HG02642 (cell line): ENCODE measurements around the gene EIF3I.

Experiments
- ATAC-seq: cut with Tn5 transposase; IDR thresholded peaks from one replicate; pipeline ENCODE4 v1.9.1; 2021; ENCODE audit warnings: mild to moderate bottlenecking; ENCODE audit not compliant: unreplicated experiment, poor library complexity

The EIF3I gene

DNA sequence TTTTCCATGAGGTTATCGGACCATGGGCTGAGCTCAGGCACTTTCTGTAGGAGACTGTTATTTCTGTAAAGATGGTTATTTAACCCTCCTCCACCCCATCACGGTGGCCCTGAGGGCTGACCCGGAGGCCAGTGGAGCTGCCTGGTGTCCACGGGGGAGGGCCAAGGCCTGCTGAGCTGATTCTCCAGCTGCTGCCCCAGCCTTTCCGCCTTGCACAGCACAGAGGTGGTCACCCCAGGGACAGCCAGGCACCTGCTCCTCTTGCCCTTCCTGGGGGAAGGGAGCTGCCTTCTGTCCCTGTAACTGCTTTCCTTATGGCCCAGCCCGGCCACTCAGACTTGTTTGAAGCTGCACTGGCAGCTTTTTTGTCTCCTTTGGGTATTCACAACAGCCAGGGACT, 24.4 kb upstream of the EIF3I start:
- no peak for ATAC-seq

DNA sequence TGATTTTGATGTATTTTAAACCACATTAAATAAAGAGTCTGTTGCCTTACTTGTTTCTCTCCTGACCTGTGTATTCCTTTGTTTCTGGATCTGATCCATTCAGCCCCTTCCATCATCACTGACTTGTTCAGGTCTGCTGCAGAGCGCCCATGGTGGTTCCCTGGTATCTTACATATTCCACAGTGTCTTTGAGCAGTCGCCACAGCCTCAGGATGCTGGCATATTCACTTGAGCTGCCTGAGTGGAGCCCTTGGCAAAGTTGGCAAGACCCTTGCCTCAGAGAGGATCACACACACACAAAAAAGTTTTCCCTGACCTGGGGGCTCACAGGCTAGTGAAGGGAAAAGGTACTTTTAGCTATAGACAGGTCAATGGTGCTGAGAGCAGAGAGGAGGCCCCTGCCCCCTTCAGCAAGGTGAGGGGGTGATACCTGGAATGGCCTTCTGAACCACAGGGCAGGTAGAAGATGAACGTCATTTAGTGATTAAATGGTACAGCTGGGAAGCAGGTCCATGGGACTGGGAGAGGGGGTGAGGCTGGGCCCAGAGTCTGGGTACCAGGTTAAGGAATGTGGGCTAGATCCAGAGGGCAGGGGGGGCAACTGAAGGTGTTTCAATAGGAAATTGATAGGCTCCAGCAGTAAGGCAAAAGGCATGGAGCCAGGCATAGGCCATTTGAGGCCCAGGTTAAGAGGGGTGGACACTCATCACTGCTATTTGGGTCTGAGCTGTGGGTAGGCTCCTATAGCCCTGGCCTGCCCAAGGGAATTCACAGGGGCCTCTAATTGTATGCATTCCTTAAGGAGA, 23.8 kb upstream of the EIF3I start:
- ATAC-seq, result no peak

DNA sequence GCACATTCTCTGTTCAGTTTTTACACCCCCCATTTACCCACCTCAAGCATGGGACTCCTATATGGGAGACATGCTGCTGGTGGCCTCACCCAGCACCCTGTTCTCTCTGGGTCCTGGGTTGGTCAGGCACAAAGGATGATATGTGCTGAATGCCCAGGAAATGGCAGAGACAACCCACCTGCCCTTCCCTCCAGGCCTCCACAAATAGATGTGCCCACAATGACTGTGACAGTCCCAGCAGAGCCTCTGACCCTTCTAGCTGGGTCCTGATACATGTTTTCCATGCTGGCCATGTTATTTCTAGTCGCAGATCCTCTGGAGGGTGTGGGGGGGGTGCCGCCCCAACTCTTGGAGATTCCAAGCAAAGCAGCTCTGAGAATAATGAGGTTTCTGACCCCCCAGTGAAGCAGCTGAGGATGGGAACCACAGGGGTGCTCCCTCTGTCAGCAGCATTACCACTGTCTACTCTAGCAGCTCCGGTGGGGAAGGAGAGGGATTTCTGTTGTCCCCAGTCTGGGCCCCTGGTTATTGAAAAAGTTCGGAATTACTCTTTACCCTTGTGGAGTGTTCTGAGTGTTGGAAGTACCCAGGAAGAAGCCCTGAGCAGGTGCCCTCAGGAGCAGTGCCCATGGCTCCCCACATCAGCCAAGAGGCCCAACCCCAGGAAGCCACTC, 23.0 kb upstream of the EIF3I start:
- ATAC-seq, result no peak

DNA sequence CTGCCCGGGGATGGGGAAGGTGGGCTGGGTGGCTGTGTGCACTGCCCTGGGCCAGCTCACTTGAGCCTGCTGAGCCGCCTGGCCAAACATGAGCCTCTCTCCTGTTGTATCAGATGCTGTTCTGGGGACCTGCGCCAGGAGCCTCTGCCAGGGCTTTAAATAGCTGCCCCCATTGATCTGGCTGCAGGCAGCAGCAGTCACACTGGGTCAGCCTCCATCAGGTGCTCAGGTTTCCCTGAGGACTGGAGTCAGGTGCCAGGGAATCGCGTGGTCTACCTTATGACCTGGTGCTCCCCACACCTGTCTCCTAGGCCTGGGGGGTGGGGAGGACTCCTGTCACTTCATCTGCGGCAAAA, 22.5 kb upstream of the EIF3I start:
- no peak for ATAC-seq

DNA sequence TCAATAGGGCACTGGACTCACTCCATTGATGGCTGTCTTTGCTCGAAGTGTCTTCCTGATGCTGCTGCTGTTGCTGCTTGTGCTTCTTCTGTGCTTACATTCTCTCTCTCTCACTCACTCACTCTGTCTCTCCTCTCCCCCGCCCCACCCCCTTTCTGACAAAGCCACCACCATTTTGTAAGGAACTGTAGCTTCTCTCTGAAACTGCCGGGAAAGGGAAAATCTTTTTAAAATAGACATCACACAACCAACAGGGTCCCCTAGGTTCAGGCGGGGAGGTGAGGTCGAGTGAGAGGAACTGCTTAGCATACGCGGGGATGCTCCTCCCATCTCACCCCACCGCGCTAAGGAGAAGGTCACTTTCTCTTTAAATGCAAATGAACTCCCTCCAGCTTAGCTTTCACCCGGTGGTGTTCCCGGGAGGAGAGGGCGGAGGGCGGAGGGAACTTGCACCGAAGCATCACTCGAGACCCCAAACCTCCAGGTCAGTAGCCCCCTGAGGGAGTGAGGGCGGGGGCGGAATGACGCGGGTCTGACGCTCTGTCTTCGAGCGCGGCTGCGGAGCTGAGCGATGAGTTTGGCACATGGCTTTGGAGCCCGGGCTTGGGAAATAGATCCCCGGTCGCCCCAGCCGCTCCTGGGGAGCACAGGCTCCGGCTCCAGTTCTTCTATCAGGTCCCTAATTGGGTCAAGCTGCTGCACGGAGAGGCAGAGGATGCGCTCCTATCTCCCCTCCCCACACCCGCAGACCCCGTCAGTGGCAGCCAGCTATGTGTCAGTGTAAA, 21.8 kb upstream of the EIF3I start, which contains the start of gene CCDC28B:
Gene CCDC28B, plus strand, starts transcription at position 370 of the 785 bp plus-strand sequence. CDS start 1,341 bp downstream, outside the sequence.
- peak; percentile 22 for ATAC-seq

DNA sequence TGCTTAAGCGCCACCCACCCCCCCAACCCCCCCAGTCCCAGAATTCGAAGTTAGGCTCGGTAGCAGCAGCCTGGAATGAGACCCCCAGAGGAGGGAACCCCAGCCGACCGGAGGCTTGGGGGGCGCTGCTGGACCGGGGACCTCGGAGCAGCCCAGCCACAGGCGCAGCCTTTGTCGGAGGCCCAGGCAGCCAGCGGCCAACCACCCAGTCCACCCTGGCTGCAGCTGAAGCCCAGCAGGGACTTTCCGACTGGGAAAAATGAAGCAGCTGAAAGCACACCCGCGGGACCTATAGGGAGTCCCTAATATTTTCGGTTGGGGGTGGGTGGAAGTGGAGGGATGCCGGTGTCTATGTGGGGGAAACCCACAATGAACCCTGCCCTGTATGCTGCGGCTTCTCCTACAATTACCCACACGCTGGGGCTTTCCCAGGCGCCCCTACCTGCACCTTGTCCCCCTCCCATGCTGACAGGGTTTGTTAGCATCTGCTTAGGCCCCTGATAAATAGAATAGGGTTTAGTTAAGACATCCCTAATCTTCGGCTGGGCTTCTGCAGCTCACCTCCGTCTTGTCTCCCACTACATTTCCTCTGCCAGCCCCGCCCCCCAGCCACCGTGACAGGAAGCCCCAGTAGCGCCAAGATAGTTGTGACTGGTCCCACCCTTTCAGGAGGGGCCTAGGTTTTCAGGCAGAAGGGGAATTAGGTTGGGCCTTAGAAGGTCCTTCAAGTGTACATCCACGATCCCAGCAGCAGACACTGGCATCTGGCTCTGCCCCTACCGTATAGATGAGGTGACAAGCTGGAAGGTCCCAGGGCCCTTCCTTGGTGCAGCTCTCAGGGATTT, 21.0 kb upstream of the EIF3I start:
- peak; percentile 34 for ATAC-seq

DNA sequence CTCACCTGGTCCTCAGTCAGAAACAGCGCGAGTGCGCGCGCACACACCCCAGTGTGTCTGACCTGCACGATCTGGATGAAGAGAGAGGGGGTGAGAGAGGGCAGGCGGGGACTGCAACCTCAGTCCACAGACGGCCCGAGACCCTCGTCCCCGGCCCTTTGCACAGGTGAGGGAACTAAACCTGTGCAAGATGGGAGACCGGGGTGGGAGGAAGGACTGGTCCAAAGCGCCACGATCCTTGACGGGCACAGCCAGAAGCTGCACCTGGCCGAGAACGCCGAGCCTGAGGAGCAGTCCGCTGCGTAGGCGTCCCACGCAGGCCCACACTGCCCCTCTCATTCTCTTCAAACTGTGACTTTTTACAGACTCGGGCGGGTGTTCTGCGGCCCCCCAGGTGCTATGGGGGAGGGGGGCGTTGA, 17.3 kb upstream of the EIF3I start:
- no peak for ATAC-seq

DNA sequence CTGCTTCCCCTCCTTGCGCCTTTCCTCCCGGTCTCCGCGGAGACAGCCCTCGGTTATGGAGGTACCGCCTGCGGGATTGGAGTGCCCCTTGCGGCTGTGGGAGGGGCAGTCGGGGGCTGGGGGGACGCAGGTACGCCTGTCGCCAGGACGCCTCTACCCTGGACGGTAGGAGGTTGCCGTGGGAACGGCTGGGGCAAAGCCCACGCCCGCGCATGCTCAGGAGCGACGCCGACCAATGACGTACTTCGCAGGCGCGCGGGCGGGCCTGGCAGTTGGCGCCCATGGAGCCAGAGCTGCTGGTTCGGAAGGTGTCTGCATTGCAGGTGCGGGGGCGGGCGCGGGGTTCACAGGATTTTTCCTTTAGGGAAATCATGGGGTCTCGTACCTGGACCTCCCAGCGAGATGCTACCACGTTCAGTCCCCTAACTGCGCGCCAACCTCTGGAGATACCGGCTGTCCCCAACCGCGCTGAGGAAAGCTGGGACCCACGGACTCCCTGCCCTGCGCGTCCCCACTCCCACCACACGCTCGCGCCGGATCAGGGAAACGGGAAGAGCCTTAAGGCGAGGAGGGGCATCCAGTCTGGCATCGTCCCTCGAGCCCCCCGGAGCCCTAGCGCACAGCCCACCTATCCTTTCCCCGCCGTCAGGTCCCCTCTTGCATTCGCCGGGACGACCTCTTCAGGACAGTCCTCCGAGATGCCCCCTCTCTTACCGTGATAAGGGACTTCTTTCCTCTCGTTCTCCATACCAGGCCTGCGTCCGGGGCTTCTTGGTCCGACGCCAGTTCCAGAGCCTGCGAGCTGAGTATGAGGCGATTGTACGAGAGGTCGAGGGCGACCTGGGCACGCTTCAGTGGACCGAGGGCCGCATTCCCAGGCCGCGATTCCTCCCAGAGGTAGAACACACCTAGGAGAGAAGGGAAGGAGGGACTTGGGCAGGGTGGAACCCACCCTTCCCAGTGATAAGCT, 16.5 kb upstream of the EIF3I start, which contains the start of gene IQCC:
Gene IQCC, plus strand, starts transcription at position 271 of the 970 bp plus-strand sequence. Its CDS starts 11 bp downstream, at position 282.
- ATAC-seq, result peak; percentile 59

DNA sequence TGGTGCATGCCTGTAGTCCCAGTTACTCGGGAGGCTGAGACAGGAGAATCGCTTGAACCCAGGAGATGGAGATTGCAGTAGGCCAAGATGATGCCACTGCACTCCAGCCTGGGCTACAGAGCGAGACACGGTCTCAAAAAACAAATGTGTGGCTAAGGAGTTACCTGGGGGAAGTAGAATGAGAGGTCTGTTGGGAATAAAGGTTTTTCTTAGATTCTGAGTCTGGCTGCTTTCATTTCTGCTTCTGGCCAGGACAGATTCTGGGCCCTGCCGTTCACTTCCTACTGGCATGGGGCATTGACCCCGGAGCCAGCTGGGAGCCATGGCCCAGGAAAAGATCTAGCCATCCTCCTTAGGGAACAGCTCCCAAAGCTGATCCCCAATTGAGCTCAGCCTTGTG, 13.7 kb upstream of the EIF3I start:
- ATAC-seq, result no peak

DNA sequence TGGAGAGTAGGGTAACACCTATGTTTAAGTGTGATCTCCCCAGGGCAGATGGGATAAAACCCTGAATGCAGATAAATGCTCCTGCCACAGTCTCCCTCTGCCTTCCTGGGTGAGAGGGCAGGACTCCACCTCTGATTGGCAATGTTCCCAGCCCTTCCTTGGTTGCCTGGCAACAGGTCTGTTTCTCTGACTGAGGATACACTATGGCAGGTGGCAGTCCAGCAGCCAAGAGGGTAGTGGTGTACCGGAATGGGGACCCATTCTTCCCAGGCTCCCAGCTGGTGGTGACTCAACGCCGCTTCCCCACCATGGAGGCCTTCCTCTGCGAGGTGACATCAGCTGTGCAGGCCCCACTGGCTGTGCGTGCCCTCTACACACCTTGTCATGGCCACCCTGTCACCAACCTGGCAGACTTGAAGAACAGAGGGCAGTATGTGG, 13.3 kb upstream of the EIF3I start, which contains the start of gene DCDC2B:
Gene DCDC2B, plus strand, starts transcription at position 199 of the 438 bp plus-strand sequence. Its CDS starts 5 bp downstream, at position 204.
- no peak for ATAC-seq

DNA sequence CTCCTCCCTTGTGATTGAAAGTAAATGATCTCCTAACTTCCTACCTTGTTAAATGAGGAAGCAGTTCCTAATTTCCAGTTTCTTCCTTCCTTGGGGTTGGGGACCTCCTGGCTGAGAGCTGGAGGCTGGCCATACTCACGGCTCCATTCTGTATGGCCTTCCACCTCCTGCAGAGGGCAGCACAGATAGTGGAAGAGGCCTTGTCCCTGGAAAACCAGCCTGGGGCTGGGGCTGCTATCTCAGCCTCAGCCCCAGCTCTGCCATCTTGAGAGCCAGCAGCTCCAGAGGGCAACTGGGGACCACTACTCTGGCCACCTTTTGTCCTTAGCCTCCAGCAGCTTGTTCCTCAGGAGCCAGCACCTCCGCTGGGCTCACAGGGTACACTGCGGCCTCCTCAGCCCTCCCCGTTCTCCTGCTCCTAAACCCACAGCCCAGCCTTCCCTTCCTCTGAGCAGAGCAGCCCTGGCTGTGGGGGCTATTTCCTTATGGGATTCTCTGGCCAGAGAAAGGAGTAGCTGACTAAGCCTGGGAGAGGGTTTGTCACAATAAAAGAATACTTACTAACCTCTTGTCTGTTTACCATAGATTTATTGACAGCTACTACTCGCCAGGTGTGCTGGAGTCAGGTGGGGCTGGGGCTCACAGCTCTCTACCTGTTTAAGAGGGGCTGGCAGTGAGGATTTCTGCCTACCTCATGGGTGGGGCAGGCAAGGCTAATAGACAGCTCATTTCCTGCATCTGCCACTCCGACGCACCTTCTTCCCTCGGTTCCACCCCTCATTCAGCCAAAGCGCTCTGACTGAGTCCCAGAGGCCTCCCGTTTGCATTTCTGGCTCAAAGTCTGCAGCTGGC, 6.4 kb upstream of the EIF3I start:
- ATAC-seq, result no peak

DNA sequence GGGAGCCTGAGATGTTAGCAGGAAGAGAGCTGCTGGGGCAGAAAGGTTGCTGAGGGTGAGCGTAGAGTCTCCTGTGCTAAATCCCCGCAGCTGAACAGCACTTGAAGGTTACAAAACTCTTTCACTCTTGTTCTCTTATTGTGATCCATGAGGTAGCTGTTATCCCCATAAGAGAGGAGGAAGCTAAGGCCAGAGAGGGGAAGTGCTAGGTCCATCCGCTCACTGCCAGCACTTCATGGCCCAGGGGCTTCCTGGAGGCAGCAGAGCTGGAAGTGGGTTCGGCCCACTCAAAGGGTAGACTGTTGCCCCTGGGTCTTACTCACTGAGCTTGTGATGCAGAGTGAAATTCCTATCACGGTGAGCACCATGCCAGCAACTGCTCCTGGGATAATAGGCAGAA, 5.6 kb upstream of the EIF3I start:
- no peak for ATAC-seq

DNA sequence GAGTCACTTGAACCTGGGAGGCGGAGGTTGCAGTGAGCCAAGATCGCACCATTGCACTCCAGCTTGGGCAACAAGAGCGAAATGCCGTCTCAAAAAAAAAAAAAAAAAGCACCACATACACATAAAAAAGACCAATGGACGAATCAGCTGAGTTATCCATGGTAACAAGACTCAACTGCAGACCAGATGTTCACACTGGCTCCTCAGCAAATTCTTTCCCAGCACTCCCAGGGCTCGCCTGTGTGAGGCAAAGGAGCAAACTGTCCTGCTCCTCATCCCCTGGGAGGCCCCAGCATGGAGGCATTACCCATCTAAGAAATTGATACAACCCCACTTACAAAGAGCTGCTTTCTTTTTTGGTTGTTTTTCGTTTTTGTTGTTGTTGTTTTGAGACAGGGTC, 3.2 kb upstream of the EIF3I start:
- ATAC-seq, result no peak

DNA sequence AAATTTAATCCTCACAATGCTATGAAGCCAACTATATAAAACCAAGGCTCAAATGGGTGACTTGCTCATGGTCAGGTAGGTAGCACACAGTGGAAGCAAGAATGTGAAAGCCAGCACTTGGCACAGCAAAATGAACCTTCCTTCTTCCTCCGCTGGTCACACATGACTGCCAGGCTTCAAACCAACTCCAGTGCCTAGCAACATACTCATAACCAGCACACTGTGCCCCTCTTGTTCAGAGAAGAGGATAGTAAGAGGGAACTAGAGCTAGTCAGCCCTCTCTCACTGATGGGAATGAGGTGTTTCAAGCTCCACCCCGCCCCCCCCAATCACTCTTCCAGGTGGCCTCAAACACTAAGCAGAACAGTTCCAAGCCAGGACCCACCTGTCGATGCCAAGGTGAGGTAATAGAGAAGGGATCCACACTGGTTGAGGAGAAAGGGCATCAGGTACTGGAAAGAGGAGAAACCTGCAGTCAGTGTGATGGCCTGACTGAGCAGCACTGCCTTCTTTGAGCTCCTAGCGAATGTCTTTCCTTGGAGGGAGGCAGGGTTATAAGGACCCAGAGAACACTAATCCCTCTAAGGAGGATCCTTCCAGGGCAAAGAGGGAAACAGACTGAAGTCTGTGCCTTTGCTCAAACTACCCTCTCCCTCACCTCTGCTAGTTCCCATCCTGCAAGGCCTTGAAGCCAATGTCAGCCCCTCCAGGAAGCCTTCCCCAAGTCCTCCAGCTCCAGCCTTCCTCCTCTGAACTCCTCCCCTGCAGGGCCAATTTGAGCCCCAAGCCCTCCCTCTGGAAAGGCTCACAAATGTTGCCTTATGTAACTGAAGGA, 1.2 kb upstream of the EIF3I start:
- ATAC-seq, result no peak

DNA sequence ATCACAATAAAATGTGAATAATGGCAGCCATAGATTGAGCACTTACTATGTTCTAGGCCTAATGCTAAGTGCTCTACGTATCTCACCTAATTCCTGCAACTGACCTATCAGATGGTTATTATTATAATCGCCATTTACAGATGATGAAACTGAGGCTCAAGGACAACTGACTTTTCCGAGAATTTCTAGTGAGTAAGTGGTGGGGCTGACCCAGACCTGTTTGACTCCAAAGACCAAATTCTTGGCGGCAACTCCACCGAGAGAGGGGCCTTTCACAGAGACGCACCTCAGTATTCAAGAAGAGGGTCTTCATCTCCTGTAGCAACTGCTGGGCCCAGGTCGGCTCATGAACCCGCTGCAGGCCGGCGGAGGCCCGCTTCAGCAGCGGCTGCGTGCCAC, 627 bp upstream of the EIF3I start:
- no peak for ATAC-seq

DNA sequence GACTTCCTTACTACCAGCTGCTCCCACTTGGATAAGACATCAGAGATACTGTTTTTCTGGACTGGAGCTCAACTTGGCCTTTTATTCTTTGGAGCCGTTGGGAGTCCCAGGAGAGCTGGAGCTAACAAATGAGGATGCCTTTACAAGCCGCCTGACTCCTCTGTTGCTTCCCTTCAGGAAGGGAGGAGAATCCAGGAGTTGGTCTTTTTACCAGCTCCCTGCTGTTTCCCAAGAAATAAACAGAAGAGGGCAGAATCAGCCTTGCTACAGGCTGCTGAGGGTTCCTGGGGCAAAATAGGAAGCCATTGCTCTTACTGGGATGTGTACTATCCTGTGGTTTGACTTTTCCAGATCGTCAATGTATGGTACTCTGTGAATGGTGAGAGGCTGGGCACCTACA, 1.5 kb downstream of the EIF3I start:
- no peak for ATAC-seq

DNA sequence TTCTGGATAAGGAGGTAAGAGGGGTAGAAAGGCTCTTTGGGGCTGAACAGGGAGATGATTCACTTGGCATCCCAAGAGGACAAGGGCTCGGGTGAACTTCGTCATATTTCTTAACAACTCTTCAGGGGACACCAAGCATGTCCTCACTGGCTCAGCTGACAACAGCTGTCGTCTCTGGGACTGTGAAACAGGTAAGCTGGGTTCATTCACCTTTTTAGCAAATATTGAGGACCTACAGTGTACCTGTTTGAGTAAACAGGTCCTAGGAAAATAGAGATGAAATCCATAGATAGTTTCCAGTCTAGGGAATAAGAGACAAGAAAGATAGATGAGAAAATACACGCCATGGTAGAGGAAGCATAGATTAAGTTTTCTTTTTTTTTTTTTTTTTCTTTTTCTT, 2.1 kb downstream of the EIF3I start:
- ATAC-seq, result no peak
